Middle frontal gyrus (tissue), 1 donor: ENCODE measurements around the gene DFFA.
"Not testable (repeated sequence)": the region's sequence is repeated elsewhere in the genome, so short reads cannot be mapped to it uniquely, and the experiment has no call there.

ENCODE experiments used
- DNase-seq: peaks from one replicate; pipeline ENCODE4 v3.0.0-alpha.2; 2015; ENCODE audit warnings: low spot score; ENCODE audit errors: extremely low spot score

The DFFA gene

GRCh38 chr1:10506046-10506676 is 33.8 kb upstream of the DFFA start:
- not testable (repeated sequence) for DNase-seq

GRCh38 chr1:10504249-10504648 is 31.9 kb upstream of the DFFA start:
- no peak for DNase-seq

GRCh38 chr1:10502206-10502605 is 29.9 kb upstream of the DFFA start:
- no peak for DNase-seq

- no peak for DNase-seq
Observed at GRCh38 chr1:10498231-10498630, 25.9 kb upstream of the DFFA start.

- DNase-seq: no peak
Observed at GRCh38 chr1:10497109-10497508, 24.8 kb upstream of the DFFA start.

- DNase-seq: no peak
Observed at GRCh38 chr1:10495952-10496351, 23.6 kb upstream of the DFFA start.

GRCh38 chr1:10495475-10495817 is 23.1 kb upstream of the DFFA start:
- no peak for DNase-seq

- DNase-seq: peak; percentile 65
Observed at GRCh38 chr1:10494754-10495474, 22.6 kb upstream of the DFFA start.

GRCh38 chr1:10494418-10494753 is 22.1 kb upstream of the DFFA start:
- no peak for DNase-seq

GRCh38 chr1:10490286-10490970 is 18.1 kb upstream of the DFFA start:
- DNase-seq: no peak

- DNase-seq: no peak
Observed at GRCh38 chr1:10489291-10490055, 17.1 kb upstream of the DFFA start.

GRCh38 chr1:10484521-10484920 is 12.2 kb upstream of the DFFA start:
- DNase-seq: no peak

- no peak for DNase-seq
Observed at GRCh38 chr1:10480614-10481013, 8.3 kb upstream of the DFFA start.

- no peak for DNase-seq
Observed at GRCh38 chr1:10479296-10479695, 7.0 kb upstream of the DFFA start.

- no peak for DNase-seq
Observed at GRCh38 chr1:10475510-10475909, 3.2 kb upstream of the DFFA start.

- DNase-seq: peak; percentile 66
Observed at GRCh38 chr1:10474613-10475507, 2.5 kb upstream of the DFFA start, which contains the start of gene PEX14. PEX14 (plus strand) TSS chr1:10474950; CDS start chr1:10474967, 17 bp downstream.

GRCh38 chr1:10474309-10474612 is 1.9 kb upstream of the DFFA start:
- not testable (repeated sequence) for DNase-seq

GRCh38 chr1:10473145-10473765 is 926 bp upstream of the DFFA start:
- DNase-seq: no peak

GRCh38 chr1:10471411-10472219 is 714 bp downstream of the DFFA start:
- DNase-seq: no peak

GRCh38 chr1:10470043-10470442 is 2.3 kb downstream of the DFFA start:
- no peak for DNase-seq
